Measurements from ENCODE around the gene HOXA5.

HOXA5 gene

GRCh38 chr7:27159266-27160144, 16.0 kb upstream of the HOXA5 start:
- in situ Hi-C loops (cut with HindIII; ENCODE audit: low sequenced_read_pairs), result loop anchor here (25.0 kb wide), 1 partner anchor 772 kb away; no protein-coding TSS in a partner anchor
- no peak overlapping the region for H3K4me3 ChIP-seq (ENCODE audit: low read depth, low read length)
- TF ChIP-seq CTCF (IDR thresholded peaks at IDR 0.05; ENCODE audit: low read depth, low read length), result no peak
- peak; percentile 40 for DNase-seq (ENCODE audit: low read depth, low spot score)

GRCh38 chr7:27158436-27159265, 15.2 kb upstream of the HOXA5 start:
- no peak overlapping the region for H3K4me3 ChIP-seq (ENCODE audit: low read depth, low read length)
- no peak for TF ChIP-seq CTCF (IDR thresholded peaks at IDR 0.05; ENCODE audit: low read depth, low read length)
- DNase-seq (ENCODE audit: low read depth, low spot score), result no peak
- in situ Hi-C loops (cut with HindIII; ENCODE audit: low sequenced_read_pairs), result loop anchor here (25.0 kb wide), 1 partner anchor 771 kb away; no protein-coding TSS in a partner anchor

- peak; percentile 7 for DNase-seq (ENCODE audit: low read depth, low spot score)
- in situ Hi-C loops (cut with HindIII; ENCODE audit: low sequenced_read_pairs), result loop anchor here (25.0 kb wide), 1 partner anchor 771 kb away; no protein-coding TSS in a partner anchor
- TF ChIP-seq CTCF (IDR thresholded peaks at IDR 0.05; ENCODE audit: low read depth, low read length), result no peak
- no peak overlapping the region for H3K4me3 ChIP-seq (ENCODE audit: low read depth, low read length)
Measured at GRCh38 chr7:27157702-27158431, 14.4 kb upstream of the HOXA5 start.

GRCh38 chr7:27156916-27157701, 13.6 kb upstream of the HOXA5 start:
- peak overlapping the region; percentile 55 for H3K4me3 ChIP-seq (ENCODE audit: low read depth, low read length)
- DNase-seq (ENCODE audit: low read depth, low spot score), result peak; percentile 46
- in situ Hi-C loops (cut with HindIII; ENCODE audit: low sequenced_read_pairs), result loop anchor here (25.0 kb wide), 1 partner anchor 770 kb away; no protein-coding TSS in a partner anchor
- TF ChIP-seq CTCF (IDR thresholded peaks at IDR 0.05; ENCODE audit: low read depth, low read length), result no peak

- H3K4me3 ChIP-seq (ENCODE audit: low read depth, low read length), result peak within 1 kb of the TSS; percentile 55
- in situ Hi-C loops (cut with HindIII; ENCODE audit: low sequenced_read_pairs), result loop anchor here (25.0 kb wide), 1 partner anchor 769 kb away; no protein-coding TSS in a partner anchor
- no peak for TF ChIP-seq CTCF (IDR thresholded peaks at IDR 0.05; ENCODE audit: low read depth, low read length)
- DNase-seq (ENCODE audit: low read depth, low spot score), result peak; percentile 82
Measured at GRCh38 chr7:27156508-27156898, 13.0 kb upstream of the HOXA5 start, which contains the start of gene HOXA7. Gene HOXA7, minus strand, starts transcription at chr7:27156675. Its CDS starts 130 bp downstream, at chr7:27156545.

Data from astrocyte of the spinal cord (primary cell).